GM23338 (cell line): ENCODE results near the gene KIFC1. TPM values are rescaled to one million over a fixed set of nuclear protein-coding genes. Genes with fewer than 3 reads are reported as not detected.

Source experiments
- ATAC-seq: fragments of 200-7000 bp; cut with Tn5 transposase; 3 replicates; pipeline ENCODE4 v1.9.1; 2020
- DNase-seq: peaks from one replicate; pipeline ENCODE4 v3.0.0-alpha.2; 2015; ENCODE audit warnings: low spot score
- H2AFZ ChIP-seq: fragments of 200-600 bp; sonication (generic); 2 replicates; pipeline ENCODE4 v1.8.0; 2016; ENCODE audit warnings: antibody characterized with exemption, mild to moderate bottlenecking, moderate library complexity
- H3F3A ChIP-seq: fragments of 200-600 bp; sonication (generic); replicated peaks from 2 replicates; pipeline ENCODE4 v1.8.0; 2017; ENCODE audit warnings: antibody characterized with exemption, mixed run types, low read depth
- H3K27ac ChIP-seq: fragments of 200-600 bp; sonication (generic); 2 replicates; pipeline ENCODE4 v1.6.1; 2016; ENCODE audit warnings: low read depth
- H3K27me3 ChIP-seq: fragments of 200-600 bp; sonication (generic); 2 replicates; pipeline ENCODE4 v1.8.0; 2016; ENCODE audit warnings: mild to moderate bottlenecking, mixed run types, moderate library complexity; ENCODE audit not compliant: insufficient read depth
- H3K36me3 ChIP-seq: fragments of 200-600 bp; sonication (generic); 2 replicates; pipeline ENCODE4 v1.8.0; 2016; ENCODE audit warnings: mild to moderate bottlenecking; ENCODE audit not compliant: insufficient read depth
- H3K4me1 ChIP-seq: fragments of 200-600 bp; sonication (generic); 2 replicates; pipeline ENCODE4 v1.8.0; 2016; ENCODE audit warnings: mild to moderate bottlenecking, moderate library complexity; ENCODE audit not compliant: insufficient read depth
- H3K4me2 ChIP-seq: fragments of 200-600 bp; sonication (generic); 2 replicates; pipeline ENCODE4 v1.7.1; 2017; ENCODE audit warnings: mixed run types
- H3K4me3 ChIP-seq: fragments of 200-600 bp; sonication (generic); 2 replicates; pipeline ENCODE4 v1.6.1; 2016; ENCODE audit warnings: mixed run types
- H3K79me2 ChIP-seq: fragments of 200-600 bp; sonication (generic); replicated peaks from 2 replicates; pipeline ENCODE4 v1.8.0; 2017; ENCODE audit warnings: mild to moderate bottlenecking; ENCODE audit not compliant: insufficient read depth
- H3K9me2 ChIP-seq: fragments of 200-600 bp; sonication (generic); 2 replicates; pipeline ENCODE4 v1.8.0; 2017; ENCODE audit not compliant: insufficient read depth
- H4K20me1 ChIP-seq: fragments of 200-600 bp; sonication (generic); replicated peaks from 2 replicates; pipeline ENCODE4 v1.8.0; 2017; ENCODE audit warnings: mild to moderate bottlenecking; ENCODE audit not compliant: insufficient read depth
- H3K27ac Mint-ChIP-seq: 2 replicates; pipeline ENCODE4 v1.8.0; 2020; ENCODE audit warnings: inconsistent platforms, mild to moderate bottlenecking, moderate library complexity, mixed read lengths
- H3K27me3 Mint-ChIP-seq: 3 replicates; pipeline ENCODE4 v1.8.0; 2022; ENCODE audit warnings: low read depth, mild to moderate bottlenecking, moderate library complexity, mixed read lengths, inconsistent platforms; ENCODE audit not compliant: insufficient read depth, poor library complexity
- H3K36me3 Mint-ChIP-seq: 3 replicates; pipeline ENCODE4 v1.8.0; 2021; ENCODE audit warnings: low read depth, mild to moderate bottlenecking, inconsistent platforms, moderate library complexity, mixed read lengths
- H3K4me1 Mint-ChIP-seq: 3 replicates; pipeline ENCODE4 v1.8.0; 2020; ENCODE audit warnings: mild to moderate bottlenecking, inconsistent platforms, mixed read lengths
- H3K4me3 Mint-ChIP-seq: 3 replicates; pipeline ENCODE4 v1.8.0; 2021; ENCODE audit warnings: moderate library complexity, mild to moderate bottlenecking, inconsistent platforms, mixed read lengths
- H3K9me3 Mint-ChIP-seq: 3 replicates; pipeline ENCODE4 v1.8.0; 2020; ENCODE audit warnings: moderate library complexity, mild to moderate bottlenecking, inconsistent platforms, mixed read lengths
- CREB1 ChIP-seq: fragments of 250-450 bp; sonication (Bioruptor Pico); IDR thresholded peaks from 2 replicates; pipeline ENCODE4 v1.5.0; 2020; ENCODE audit warnings: low read depth, mild to moderate bottlenecking, moderate library complexity
- ETS1 ChIP-seq: IDR thresholded peaks from 2 replicates; pipeline ENCODE4 v1.6.1; 2016; ENCODE audit warnings: antibody characterized with exemption
- EZH2 ChIP-seq: fragments of 200-600 bp; sonication (generic); IDR thresholded peaks from one replicate; pipeline ENCODE4 v1.8.0; 2017; ENCODE audit warnings: antibody characterized with exemption, mild to moderate bottlenecking, low read depth; ENCODE audit not compliant: unreplicated experiment
- EZH2phosphoT487 ChIP-seq: fragments of 200-600 bp; sonication (generic); IDR thresholded peaks from one replicate; pipeline ENCODE4 v1.8.1; 2018; ENCODE audit warnings: antibody characterized with exemption; ENCODE audit not compliant: unreplicated experiment
- JUNB ChIP-seq: IDR thresholded peaks from one replicate; pipeline ENCODE4 v1.6.1; 2016; ENCODE audit warnings: antibody characterized with exemption; ENCODE audit not compliant: unreplicated experiment
- NANOG ChIP-seq: IDR thresholded peaks from 2 replicates; pipeline ENCODE4 v1.6.1; 2016; ENCODE audit warnings: antibody characterized with exemption, borderline replicate concordance
- POLR2AphosphoS5 ChIP-seq: IDR thresholded peaks from 2 replicates; pipeline ENCODE4 v1.6.1; 2016; ENCODE audit warnings: antibody characterized with exemption, low read depth
- STAT1 ChIP-seq: IDR thresholded peaks from one replicate; pipeline ENCODE4 v1.6.1; 2016; ENCODE audit warnings: antibody characterized with exemption; ENCODE audit not compliant: unreplicated experiment
- ZNF462 ChIP-seq: fragments of 250-450 bp; sonication (Bioruptor Pico); IDR thresholded peaks from 2 replicates; pipeline ENCODE4 v1.5.0; 2020; ENCODE audit warnings: mild to moderate bottlenecking, moderate library complexity
- polyA plus RNA-seq: library from polyadenylated mRNA; unstranded; fragments of >200 nt; fragmentation: Nextera tagmentation; extraction: Ambion mirVana; gene quantifications from 2 replicates; pipeline ENCODE4 v1.2.1, GENCODE V29; 2016
- total RNA-seq: library from RNA; depleted of rRNA; stranded (reverse); fragments of >200 nt; shearing (Covaris generic); gene quantifications from 2 replicates; pipeline ENCODE4 v1.2.3, GENCODE V29; 2014
- TF ChIP-seq, protein P1 (sequence below), 2 experiments: fragments of 200-600 bp in 1 of 2; sonication (generic) in 1 of 2; conservative IDR thresholded peaks; 2 replicates each; pipeline versions ENCODE4 v1.5.1 to v1.6.1; 2016 to 2017; ENCODE audit warnings: antibody characterized with exemption in 2 of 2, low read depth in 2 of 2, mild to moderate bottlenecking in 2 of 2, moderate library complexity in 1 of 2
- TF ChIP-seq, protein P2 (sequence below): IDR thresholded peaks from one replicate; pipeline ENCODE4 v1.6.1; 2018; ENCODE audit warnings: antibody characterized with exemption; ENCODE audit not compliant: unreplicated experiment

The KIFC1 gene
- total and polyA plus RNA-seq, 2 experiments from 2014 or later = 10.3 to 61.7 TPM

- no peak for ATAC-seq
- TF ChIP-seq JUNB (no peak), ETS1 (no peak), ZNF462 (no peak), EZH2phosphoT487 (no peak), CREB1 (no peak), STAT1 (no peak), POLR2AphosphoS5 (no peak; the same call in 1 of the 2 replicates), NANOG (no peak), EZH2 (no peak)
- TF ChIP-seq, protein P1, sequence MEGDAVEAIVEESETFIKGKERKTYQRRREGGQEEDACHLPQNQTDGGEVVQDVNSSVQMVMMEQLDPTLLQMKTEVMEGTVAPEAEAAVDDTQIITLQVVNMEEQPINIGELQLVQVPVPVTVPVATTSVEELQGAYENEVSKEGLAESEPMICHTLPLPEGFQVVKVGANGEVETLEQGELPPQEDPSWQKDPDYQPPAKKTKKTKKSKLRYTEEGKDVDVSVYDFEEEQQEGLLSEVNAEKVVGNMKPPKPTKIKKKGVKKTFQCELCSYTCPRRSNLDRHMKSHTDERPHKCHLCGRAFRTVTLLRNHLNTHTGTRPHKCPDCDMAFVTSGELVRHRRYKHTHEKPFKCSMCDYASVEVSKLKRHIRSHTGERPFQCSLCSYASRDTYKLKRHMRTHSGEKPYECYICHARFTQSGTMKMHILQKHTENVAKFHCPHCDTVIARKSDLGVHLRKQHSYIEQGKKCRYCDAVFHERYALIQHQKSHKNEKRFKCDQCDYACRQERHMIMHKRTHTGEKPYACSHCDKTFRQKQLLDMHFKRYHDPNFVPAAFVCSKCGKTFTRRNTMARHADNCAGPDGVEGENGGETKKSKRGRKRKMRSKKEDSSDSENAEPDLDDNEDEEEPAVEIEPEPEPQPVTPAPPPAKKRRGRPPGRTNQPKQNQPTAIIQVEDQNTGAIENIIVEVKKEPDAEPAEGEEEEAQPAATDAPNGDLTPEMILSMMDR (conservative IDR thresholded peaks at IDR 0.05; ENCODE audit: low read depth in 2 of 2) = no peak
- TF ChIP-seq, protein P2, sequence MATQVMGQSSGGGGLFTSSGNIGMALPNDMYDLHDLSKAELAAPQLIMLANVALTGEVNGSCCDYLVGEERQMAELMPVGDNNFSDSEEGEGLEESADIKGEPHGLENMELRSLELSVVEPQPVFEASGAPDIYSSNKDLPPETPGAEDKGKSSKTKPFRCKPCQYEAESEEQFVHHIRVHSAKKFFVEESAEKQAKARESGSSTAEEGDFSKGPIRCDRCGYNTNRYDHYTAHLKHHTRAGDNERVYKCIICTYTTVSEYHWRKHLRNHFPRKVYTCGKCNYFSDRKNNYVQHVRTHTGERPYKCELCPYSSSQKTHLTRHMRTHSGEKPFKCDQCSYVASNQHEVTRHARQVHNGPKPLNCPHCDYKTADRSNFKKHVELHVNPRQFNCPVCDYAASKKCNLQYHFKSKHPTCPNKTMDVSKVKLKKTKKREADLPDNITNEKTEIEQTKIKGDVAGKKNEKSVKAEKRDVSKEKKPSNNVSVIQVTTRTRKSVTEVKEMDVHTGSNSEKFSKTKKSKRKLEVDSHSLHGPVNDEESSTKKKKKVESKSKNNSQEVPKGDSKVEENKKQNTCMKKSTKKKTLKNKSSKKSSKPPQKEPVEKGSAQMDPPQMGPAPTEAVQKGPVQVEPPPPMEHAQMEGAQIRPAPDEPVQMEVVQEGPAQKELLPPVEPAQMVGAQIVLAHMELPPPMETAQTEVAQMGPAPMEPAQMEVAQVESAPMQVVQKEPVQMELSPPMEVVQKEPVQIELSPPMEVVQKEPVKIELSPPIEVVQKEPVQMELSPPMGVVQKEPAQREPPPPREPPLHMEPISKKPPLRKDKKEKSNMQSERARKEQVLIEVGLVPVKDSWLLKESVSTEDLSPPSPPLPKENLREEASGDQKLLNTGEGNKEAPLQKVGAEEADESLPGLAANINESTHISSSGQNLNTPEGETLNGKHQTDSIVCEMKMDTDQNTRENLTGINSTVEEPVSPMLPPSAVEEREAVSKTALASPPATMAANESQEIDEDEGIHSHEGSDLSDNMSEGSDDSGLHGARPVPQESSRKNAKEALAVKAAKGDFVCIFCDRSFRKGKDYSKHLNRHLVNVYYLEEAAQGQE = no peak
Observed at GRCh38 chr6:33415831-33416230, 24.2 kb downstream of the KIFC1 start.

More at GRCh38 chr6:33415831-33416230, 24.2 kb downstream of the KIFC1 start:
- Histone ChIP-seq H2AFZ (no peak overlapping the region), H3F3A (peaks cover 26% of the 10 kb centered on the region), H3K4me2 (peak overlapping the region; percentile 99), H3K4me3 (peak overlapping the region; percentile 98; the same call in 1 of the 2 replicates), H4K20me1 (peaks cover 22% of the 10 kb centered on the region), H3K36me3 (peaks cover 14% of the 10 kb centered on the region; the same call in 1 of the 2 replicates), H3K27me3 (no peaks in the 10 kb centered on the region), H3K9me2 (no peaks in the 10 kb centered on the region), H3K27ac (no peak overlapping the region), H3K79me2 (peaks cover 48% of the 10 kb centered on the region), H3K4me1 (peaks cover 44% of the 10 kb centered on the region)
- H3K27ac Mint-ChIP-seq = peak overlapping the region; percentile 54
- peaks cover 31% of the 10 kb centered on the region for H3K27me3 Mint-ChIP-seq
- H3K9me3 Mint-ChIP-seq = no peaks in the 10 kb centered on the region
- peaks cover 56% of the 10 kb centered on the region for H3K36me3 Mint-ChIP-seq
- DNase-seq = no peak
- peaks cover 58% of the 10 kb centered on the region for H3K4me1 Mint-ChIP-seq
- H3K4me3 Mint-ChIP-seq = peak overlapping the region; percentile 99
